GM21619 (cell line): ENCODE results near the gene C2CD2L.
"Not testable (repeated sequence)": the region's sequence is repeated elsewhere in the genome, so short reads cannot be mapped to it uniquely, and the experiment has no call there.

Source experiments
- ATAC-seq: cut with Tn5 transposase; IDR thresholded peaks from one replicate; pipeline ENCODE4 v1.9.1; 2021; ENCODE audit not compliant: unreplicated experiment

C2CD2L gene

DNA sequence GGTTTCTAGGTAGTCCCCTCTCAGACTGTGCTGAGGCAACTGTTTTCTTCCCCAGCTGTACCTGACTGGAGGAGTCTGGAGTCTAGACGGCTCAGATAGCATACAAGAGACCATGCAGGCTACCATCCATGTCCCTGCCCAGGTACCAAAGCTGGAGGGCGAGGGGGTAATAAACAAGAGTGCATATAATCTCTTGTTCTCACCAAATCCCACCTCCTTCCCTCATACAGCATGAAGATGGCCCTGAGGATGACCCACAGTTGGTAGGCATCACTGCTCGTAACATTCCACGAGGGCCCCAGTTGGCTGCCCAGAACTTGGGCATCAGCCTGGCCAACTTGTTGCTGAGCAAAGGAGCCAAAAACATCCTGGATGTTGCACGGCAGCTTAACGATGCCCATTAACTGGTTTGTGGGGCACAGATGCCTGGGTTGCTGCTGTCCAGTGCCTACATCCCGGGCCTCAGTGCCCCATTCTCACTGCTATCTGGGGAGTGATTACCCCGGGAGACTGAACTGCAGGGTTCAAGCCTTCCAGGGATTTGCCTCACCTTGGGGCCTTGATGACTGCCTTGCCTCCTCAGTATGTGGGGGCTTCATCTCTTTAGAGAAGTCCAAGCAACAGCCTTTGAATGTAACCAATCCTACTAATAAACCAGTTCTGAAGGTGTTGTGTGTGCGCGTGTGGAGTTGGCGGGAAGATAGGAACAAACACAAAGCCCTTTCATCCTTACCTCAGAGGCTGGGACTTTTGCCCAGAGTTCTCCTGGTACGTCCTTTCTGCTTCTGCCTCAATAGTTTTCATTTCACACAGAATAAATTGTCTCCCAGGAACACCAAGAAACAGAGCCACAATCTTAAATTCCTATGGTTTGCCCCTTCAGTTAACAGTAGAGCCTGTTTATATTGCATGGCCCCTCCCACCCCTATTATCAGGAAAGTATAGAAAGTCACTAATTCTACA is 14.0 kb upstream of the C2CD2L start:
- ATAC-seq, result no peak

DNA sequence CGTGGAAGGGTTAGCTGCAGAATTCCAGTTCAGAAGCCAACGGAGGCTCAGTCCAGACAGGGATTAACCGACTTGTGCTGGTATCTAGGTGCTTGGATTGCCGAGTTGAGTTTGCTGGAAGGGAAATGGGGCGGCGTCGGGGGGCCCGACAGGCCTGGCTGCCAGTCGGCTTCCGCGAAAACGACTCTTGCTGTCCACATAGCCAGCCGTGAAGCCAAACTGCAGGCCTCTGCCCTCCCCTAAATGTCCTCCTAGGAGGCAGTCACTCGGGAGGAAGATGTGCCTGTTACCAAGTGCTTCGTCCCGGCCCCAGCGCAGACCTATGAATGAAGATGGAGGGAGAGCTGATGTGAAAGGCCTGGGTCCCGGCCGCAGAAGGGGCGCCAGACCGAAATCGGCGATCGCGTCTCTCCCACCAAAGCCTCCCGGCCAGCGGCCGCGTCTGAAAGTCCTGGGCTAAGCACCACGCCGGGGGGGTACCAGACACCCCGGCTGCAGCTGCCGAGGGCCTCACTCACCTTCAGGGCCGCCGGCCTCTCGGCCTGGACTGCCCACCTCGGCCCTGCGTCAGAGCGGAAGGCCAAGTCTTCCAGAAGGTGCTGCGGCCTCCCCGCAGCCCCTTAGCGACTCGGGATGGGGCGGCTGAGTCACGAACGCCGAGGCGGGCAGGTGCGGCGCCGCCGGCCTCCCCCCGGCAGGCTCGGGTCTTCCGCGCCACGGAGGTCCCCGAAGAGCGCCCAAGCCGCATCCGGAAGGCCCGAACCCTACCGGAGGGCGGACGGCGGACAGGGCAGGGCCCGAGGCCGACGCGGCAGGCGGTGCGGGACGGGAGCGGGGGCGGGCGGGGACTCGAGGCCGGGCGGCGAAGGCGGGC is 13.0 kb upstream of the C2CD2L start:
- ATAC-seq, result peak; percentile 4

DNA sequence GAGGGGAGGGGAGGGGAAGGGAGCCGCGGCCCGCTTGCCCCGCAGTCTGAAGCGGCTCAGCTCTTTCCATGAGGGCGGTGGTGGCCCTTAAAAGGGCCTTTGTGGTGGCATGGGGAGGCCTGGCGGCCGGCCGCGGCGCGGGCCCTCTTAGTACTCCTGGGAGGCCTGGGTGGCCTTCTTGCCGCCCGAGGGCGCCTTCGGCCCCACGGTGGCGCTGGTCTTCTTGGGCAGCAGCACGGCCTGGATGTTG is 12.4 kb upstream of the C2CD2L start:
- peak; percentile 34 for ATAC-seq

DNA sequence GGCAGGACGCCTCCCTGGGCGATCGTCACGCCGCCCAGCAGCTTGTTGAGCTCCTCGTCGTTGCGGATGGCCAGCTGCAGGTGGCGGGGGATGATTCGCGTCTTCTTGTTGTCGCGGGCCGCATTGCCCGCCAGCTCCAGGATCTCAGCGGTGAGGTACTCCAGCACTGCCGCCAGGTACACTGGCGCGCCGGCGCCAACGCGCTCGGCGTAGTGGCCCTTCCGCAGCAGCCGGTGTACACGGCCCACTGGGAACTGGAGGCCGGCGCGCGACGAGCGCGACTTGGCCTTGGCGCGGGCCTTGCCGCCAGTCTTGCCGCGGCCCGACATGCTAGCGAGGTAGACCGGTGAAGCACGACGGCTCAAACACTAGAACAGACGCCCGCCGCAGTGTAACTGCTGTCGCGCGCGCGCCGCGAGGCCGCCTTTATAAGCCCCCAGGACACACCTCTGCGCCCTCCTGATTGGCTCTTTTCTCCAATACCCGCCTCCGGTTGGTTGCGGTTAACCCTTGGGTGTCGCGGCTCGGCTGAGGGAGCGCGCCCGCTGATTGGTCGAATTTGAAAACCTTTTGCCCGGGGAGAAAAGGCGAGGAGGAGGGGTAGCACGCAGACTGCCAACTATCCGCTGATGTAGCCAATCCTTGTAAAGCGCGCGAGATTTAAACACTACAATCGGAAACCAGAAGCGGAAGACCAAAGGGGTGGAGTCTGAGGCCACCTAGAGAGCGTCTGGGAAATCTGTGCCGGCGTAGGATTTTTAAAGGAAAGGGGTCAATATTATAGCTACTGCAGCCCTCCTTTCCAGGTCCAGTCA is 11.9 kb upstream of the C2CD2L start:
- ATAC-seq, result peak; percentile 77

DNA sequence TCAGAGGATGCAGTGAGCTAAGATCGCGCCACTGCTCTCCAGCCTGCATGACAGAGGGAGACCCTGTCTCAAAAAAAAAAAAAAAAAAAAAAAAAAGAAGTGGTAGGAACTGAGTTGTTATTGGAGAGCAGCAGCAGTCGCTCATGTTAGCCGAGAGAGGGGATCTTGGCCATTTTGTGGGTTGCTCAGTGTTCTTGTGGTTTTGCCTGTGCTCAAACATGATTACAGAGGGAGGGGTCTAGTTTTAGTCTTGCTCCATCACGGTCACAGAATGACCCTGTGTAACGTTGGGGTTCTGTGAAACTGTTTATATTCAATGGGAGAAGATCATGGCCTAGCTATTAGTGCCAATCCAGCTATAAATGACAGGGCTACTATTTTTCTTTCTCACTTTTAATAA is 7.4 kb upstream of the C2CD2L start:
- no peak for ATAC-seq

DNA sequence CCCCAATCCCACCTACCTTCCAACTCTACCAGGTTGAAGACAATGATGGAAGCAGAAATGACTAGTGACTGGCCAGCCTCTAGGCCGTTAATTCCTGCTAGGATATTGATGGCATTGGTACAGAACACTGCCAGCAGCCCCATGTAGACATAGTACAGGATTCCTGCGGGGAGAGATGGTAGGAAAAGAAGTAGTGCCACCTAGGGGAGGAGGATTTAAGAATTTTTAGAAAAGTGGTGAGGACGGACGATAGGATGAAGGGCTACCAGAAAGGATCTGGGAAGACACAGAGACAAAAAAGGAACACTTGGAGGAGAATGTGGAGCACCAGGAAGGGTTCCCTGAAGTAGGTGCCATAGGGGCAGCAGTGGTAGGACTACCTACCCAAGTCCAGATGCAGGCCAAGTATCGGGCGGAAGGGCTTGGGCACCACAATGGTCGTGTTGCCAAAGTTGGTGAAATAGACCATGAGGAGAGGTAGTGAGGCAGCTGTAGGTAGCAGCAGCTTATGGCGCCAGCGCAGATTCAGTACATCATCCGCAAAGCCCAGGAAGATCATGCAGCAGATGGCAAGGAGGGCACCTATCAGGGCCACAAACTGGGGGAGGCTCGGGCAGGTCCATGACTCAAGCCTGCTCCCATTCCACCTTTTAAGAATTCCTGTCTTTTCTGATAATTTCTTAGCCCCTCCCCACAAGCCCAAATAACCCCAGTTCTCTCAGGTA is 6.7 kb upstream of the C2CD2L start:
- no peak for ATAC-seq

DNA sequence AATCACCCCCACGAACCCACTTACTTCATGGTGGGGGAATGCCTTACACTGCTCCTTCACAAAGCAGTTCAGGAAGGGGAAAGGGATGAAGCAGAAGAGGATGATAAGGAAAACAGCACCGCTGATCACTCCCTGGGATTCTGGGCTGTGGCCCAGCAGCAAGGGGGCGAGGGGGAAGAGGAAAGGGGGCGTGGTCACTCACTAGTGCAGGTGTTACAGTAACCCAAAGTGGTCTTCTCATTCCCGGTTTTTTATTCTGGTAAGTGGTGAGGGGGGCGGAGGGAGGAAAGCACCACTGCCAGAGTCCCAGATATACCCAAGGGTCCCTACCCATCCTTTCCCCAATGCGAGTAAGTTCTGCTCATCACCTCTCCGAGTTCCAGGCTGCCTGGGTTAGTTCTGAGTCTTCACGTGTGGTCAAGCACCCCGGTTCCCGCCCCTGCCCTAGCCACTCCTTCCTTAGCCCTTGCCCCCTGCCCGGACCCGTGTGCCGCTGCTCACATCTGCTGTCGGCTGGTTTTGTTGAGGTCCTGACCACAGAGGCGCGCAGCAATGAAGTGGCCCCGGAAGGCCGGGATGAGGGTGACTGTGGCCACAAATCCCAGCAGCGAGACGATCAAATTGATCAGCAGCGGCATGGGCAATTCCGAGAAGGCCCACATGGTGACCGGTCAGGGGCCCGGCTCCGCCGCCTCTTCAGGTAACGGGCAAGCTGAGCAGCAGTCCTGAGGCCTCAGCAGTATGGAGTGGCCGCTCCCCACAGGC is 6.0 kb upstream of the C2CD2L start:
- peak; percentile 16 for ATAC-seq

DNA sequence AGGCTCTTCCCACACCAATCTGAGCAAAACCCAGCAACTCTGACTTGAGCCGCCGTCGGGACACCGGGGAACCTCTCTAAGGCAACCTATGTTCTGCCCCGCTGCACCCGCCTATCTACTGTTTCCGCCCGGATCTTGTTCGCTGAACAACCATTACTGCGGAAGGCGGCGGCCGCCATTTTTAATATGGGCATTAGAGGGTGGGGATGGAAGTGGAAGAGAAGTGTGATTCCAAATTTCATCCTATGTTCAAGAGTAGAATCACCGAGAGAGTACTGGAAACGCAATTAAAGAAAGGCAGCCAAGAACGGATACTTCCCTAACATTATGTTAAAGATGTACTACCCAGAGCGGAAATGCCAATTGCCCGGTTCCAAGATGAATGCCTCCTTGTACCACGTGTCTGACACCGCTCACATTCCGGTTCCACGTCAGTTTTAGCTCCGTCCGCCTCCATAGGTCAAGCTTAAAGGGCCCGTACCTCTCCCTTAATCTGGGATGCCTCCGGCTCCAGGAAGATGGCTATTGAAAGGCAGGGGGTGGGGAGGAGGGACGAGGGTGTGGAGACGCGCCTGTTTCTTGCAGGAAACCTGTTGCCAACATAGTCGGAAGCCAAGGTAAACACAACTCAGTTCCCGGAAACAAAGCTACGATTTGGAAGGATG is 5.3 kb upstream of the C2CD2L start, which contains the start of gene DPAGT1:
TSS of gene DPAGT1 (minus strand) at position 95 of the 665 bp plus-strand sequence. CDS start 198 bp downstream, outside the sequence.
- peak; percentile 75 for ATAC-seq

DNA sequence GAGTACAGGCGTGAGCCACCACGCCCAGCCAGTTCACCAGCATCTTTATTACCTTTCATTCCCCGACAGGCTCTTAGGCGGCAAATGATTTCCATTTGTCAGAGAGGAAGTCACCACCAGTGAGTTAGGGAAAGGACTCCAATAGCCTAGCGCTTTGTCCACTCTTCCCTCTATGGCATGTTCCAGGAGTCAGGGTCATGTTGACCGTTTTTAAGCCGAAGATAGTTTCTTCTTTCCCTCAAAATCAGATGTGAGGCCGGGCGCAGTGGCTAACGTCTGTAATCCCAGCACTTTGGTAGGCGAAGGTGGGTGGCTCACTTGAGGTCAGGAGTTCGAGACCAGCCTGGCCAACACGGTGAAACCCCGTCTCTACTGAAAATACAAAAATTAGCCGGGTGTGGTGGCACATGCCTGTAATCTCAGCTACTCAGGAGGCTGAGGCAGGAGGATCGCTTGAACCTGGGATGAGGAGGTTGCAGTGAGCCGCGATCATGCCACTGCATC is 3.9 kb upstream of the C2CD2L start:
- not testable (repeated sequence) for ATAC-seq

DNA sequence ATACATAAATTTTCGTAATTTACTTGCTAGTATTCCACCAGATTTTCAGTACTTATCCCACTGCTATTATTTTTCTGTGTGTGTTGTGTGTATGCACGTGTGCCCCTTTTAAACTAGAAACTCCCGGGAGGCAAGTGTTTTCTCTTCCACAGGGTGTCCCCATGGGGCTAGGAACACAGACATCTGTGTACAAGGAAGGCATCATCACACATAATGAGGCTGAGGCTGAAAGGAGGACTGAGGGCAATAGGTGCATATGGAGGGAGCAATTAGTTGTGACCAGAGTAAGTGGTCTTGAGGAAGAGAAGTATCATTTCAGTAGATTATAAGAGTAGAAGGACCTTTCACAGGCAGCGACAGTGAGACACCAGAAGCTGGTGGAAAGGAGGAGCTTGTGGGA is 3.4 kb upstream of the C2CD2L start:
- ATAC-seq, result no peak

DNA sequence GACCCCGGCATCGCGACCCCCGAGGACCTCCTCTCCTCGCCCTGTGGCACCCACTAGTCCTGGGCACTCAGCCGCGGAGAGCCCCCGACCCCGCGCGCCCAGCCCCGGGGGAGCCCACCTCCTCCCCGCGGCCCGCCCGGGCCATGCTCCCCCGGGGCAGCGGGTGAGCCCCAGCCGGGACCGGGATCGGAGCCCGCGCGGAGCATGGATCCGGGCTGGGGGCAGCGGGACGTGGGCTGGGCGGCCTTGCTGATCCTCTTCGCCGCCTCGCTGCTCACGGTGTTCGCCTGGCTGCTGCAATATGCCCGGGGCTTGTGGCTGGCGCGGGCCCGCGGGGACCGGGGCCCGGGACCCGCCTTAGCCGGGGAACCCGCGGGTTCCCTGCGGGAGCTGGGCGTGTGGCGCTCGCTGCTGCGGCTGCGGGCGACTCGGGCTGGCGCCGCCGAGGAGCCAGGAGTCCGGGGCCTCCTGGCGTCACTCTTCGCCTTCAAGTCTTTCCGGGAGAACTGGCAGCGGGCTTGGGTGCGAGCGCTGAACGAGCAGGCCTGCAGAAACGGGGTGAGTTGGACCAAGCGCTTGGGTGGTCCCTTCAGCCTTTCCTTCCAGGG is 498 bp downstream of the C2CD2L start:
- ATAC-seq, result peak; percentile 21

DNA sequence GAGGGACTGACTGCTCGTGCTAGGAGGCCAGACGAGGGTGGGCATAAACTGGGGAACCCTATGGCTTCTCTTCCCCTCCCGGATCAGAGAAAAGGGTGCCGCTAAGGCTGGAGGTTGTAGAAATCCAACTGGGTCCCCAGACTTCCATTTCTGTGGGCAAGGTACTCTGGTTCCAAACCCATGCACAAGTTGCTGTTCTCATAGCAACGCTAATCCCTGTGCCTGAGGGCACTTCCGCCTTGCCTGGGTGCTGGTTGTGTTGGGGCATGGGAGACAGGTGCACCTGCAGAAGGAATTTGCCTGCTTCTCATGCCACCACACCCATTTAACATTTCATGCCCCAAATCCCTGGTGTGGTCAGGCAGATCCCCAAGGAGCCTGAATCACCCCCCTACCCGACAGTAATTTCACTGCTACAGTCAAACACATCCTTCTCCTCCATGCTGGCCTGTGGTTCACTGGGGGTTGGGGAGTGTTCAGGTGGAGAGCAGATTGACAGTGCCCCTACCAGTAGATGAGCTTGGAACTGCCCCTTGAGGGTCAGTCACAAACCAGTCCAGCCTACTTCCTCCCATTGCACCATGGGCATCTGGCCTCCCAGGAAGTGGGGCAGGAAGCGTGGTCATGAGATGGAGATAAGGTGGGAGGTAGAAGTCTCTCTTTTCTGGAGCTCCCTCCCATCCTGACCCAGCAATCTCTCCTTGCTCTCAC is 1.2 kb downstream of the C2CD2L start:
- no peak for ATAC-seq

DNA sequence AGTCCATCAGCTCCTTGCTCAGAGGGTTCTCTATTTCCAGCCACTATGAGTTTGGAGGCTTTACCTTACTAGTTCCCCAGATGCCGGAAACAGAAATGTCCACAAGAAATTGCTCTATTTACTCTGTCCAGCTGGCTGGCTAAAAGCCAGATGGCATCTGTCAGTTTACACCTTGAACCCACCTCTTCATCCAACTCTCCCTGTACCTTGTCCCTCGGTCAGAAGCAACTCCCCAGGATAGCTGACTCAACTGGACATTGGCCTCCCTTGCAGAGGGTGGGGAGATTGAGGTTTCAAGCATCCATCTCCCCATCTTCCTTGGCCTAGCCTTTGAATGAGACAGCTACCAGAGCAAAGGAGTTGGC is 1.7 kb downstream of the C2CD2L start:
- ATAC-seq, result no peak

DNA sequence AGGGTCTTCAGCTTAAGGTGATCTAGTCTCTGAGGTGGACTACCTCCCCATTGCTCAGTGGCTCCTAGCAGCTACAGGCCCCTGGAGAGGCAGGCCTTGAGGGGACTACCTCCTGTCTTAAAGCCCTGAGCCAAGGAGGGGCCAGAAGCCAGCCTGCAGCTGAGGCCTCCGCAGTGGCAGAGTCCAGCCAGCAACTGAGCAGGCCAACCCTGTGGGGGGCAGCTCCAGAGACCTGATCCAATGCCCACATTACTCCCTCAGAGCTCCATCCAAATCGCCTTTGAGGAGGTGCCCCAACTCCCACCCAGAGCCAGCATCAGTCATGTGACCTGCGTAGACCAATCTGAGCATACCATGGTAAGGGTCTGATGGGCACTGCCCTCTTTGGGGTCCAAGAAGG is 2.7 kb downstream of the C2CD2L start:
- ATAC-seq, result no peak

DNA sequence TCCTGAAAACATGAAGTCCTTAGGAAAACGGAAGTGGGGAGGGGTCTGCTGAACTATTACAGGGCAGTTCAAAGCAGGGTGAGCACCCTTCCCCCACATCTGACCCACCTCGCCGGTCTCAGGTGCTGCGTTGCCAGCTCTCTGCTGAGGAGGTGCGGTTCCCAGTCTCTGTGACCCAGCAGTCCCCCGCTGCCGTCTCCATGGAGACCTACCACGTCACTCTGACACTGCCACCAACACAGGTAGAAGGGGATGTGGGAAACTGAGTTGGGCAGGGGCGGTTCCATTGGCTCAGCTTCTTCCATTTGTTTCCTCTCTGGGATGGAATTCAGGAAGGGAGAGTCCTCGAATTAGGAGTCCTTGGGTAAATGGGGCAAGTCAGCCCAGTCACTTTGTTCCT is 3.3 kb downstream of the C2CD2L start:
- no peak for ATAC-seq

DNA sequence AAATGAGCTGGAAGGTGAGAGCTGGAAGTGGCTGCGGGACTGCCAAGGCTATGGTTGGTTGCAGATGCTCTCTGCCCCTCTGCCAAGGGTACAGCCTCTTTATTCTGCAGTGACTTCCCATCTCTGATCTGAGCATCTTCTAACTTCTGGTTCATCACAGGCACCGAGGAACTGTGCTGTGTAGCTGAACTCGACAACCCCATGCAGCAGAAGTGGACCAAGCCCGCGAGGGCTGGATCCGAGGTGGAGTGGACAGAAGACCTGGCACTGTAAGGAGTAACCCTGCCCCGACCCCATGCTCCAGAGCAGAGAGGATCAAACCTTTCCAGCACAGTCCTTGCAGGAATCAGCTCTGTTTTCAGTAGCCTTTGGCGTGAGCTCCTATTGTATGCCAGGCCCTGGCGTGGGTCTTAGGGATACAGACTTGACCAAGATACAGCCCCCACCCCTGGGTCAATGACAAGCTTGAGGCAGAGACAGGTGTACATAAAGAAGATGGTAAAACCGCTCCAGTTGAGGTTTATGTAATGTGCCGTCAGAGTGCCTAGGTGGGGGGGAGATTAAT is 4.3 kb downstream of the C2CD2L start:
- ATAC-seq, result no peak

DNA sequence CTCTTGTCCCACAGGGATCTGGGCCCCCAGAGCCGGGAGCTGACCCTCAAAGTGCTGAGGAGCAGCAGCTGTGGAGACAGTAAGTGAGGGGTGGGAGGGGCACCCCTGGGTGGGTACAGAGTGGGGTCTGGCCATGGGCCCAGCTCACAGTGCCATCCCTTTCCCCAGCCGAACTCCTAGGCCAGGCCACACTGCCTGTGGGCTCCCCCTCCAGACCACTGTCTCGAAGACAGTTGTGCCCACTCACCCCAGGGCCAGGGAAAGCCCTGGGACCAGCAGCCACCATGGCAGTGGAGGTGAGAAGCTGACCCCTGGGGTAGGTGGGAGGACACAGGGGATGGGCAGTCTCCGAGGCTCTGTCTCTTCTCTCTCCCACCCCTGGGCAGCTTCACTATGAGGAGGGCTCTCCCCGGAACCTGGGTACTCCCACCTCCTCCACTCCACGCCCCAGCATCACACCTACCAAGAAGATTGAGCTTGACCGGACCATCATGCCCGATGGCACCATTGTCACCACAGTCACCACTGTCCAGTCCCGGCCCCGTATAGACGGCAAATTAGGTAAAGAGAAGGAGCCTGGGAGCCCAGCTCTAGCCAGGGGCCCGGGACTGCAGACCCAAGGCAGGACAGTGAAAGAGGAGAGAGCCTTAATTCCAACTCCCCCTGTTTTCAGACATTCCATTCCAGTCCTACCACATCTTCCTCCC is 5.3 kb downstream of the C2CD2L start:
- ATAC-seq, result no peak
